ENCODE measurements around the gene RBM5. TPM values are rescaled to one million over a fixed set of nuclear protein-coding genes. Genes with fewer than 3 reads are reported as not detected.

RBM5 gene
- total and polyA plus RNA-seq, 10 of the 15 experiments (the other 5 are each of a cell fraction or from before 2014, with no cell fraction given): 35.1 to 347 (median 111) TPM

DNA sequence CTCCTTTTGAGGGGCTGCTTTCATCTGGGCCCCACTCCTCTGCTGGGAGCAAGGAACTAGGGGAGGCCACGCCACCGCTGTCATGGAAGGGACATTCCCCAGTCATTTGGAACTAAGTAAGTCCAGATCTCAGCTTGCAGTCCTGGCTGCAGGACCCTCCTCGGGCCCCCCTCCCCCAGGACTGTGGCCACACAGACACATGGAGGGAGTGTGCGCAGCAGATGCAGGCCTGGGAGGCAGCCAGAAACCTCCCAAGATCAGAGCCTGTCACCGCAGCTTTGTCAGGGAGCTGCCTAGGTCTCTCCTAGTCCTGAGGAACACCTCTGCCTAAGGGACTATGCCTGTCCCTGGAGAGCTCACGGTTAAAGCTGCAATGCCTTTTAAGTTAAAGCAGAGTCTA is 59.1 kb downstream of the RBM5 start:
- H3K79me2 ChIP-seq (ENCODE audit: control insufficient read depth, insufficient read depth, low read length): no peaks in the 10 kb centered on the region
- RAD21 ChIA-PET (ENCODE audit: unreplicated experiment): no interaction called here
- no peaks in the 10 kb centered on the region for H3K36me3 ChIP-seq (ENCODE audit: control insufficient read depth in 2 of 2, insufficient read depth in 2 of 2, low read length in 1 of 2)
- in situ Hi-C loops (cut with MboI): no loop called here
- H3K4me1 ChIP-seq (ENCODE audit: control insufficient read depth, insufficient read depth, low read length): no peaks in the 10 kb centered on the region
- intact Hi-C loops (cut with micrococcal nuclease; ENCODE audit: unreplicated experiment): no loop called here
- peaks cover 0 to 2% of the 10 kb centered on the region in 2 experiments; a peak in 2 of 4 replicates for H3K27me3 ChIP-seq (replicated peaks in 1 of 2; ENCODE audit: control insufficient read depth in 2 of 2, insufficient read depth in 2 of 2, low read length in 1 of 2)
- WGBS (ENCODE audit: insufficient coverage, insufficient replicate concordance, low lambda C conversion rate, missing lambda C conversion rate): 43% methylated on average over 6 of the region's 6 CpGs
- POLR2A ChIA-PET: no interaction called here
- FAIRE-seq (no peak), ATAC-seq (no peak), DNase-seq (ENCODE audit: low read depth, low spot score) (no peak)
- no peak overlapping the region for H3K4me3 ChIP-seq
- H3K27ac ChIP-seq (ENCODE audit: control insufficient read depth, insufficient read depth): no peak overlapping the region
- CTCF ChIA-PET: interaction anchor here (0.7 kb wide), 1 partner anchor 1044 kb away, joined by 4 read pairs; no protein-coding TSS in a partner anchor
- H4K20me1 ChIP-seq (ENCODE audit: control insufficient read depth, insufficient read depth): no peaks in the 10 kb centered on the region
- BruUV-seq (replicated peaks): no TSS peak
- no peak overlapping the region for H3K4me2 ChIP-seq (ENCODE audit: control insufficient read depth, insufficient read depth)
- no peaks in the 10 kb centered on the region for H3K9me3 ChIP-seq (replicated peaks; ENCODE audit: control insufficient read depth, insufficient read depth, low read length)
- no peak overlapping the region for H3K9ac ChIP-seq (ENCODE audit: control insufficient read depth, insufficient read depth, low read length)
- TF ChIP-seq MYB (IDR thresholded peaks at IDR 0.05; ENCODE audit: borderline replicate concordance, low read depth, low read length) (no peak), GATAD2B (conservative IDR thresholded peaks at IDR 0.05; ENCODE audit: low read depth) (no peak), DPF2 (IDR thresholded peaks at IDR 0.05) (no peak), TBL1XR1 (IDR thresholded peaks at IDR 0.05; ENCODE audit: low read depth, low read length) (no peak), MTA2 (IDR thresholded peaks at IDR 0.05; ENCODE audit: low read depth) (no peak), RFX5 (IDR thresholded peaks at IDR 0.05; ENCODE audit: low read depth, low read length) (no peak), KAT2A (conservative IDR thresholded peaks at IDR 0.05; ENCODE audit: control insufficient read depth, low read depth, low read length) (no peak), TAF1 (IDR thresholded peaks at IDR 0.05; ENCODE audit: borderline replicate concordance, low read depth, low read length) (no peak), SMAD1 (IDR thresholded peaks at IDR 0.05; ENCODE audit: low read depth, partially characterized antibody) (no peak), SUPT20H (IDR thresholded peaks at IDR 0.05; ENCODE audit: borderline replicate concordance, control insufficient read depth, low read depth, low read length) (no peak), JUNB (IDR thresholded peaks at IDR 0.05) (no peak), BACH1 (IDR thresholded peaks at IDR 0.05; ENCODE audit: borderline replicate concordance) (no peak), NFXL1 (IDR thresholded peaks at IDR 0.05; ENCODE audit: borderline replicate concordance) (no peak), MEF2A (IDR thresholded peaks at IDR 0.05; ENCODE audit: insufficient read depth, low read depth, low read length) (no peak)
- TF ChIP-seq, protein P1, sequence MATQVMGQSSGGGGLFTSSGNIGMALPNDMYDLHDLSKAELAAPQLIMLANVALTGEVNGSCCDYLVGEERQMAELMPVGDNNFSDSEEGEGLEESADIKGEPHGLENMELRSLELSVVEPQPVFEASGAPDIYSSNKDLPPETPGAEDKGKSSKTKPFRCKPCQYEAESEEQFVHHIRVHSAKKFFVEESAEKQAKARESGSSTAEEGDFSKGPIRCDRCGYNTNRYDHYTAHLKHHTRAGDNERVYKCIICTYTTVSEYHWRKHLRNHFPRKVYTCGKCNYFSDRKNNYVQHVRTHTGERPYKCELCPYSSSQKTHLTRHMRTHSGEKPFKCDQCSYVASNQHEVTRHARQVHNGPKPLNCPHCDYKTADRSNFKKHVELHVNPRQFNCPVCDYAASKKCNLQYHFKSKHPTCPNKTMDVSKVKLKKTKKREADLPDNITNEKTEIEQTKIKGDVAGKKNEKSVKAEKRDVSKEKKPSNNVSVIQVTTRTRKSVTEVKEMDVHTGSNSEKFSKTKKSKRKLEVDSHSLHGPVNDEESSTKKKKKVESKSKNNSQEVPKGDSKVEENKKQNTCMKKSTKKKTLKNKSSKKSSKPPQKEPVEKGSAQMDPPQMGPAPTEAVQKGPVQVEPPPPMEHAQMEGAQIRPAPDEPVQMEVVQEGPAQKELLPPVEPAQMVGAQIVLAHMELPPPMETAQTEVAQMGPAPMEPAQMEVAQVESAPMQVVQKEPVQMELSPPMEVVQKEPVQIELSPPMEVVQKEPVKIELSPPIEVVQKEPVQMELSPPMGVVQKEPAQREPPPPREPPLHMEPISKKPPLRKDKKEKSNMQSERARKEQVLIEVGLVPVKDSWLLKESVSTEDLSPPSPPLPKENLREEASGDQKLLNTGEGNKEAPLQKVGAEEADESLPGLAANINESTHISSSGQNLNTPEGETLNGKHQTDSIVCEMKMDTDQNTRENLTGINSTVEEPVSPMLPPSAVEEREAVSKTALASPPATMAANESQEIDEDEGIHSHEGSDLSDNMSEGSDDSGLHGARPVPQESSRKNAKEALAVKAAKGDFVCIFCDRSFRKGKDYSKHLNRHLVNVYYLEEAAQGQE (IDR thresholded peaks at IDR 0.05; ENCODE audit: low read depth, low read length): no peak
- TF ChIP-seq, protein P2, sequence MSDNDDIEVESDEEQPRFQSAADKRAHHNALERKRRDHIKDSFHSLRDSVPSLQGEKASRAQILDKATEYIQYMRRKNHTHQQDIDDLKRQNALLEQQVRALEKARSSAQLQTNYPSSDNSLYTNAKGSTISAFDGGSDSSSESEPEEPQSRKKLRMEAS (IDR thresholded peaks at IDR 0.05; ENCODE audit: low read depth, low read length): no peak
- TF ChIP-seq, protein P3, sequence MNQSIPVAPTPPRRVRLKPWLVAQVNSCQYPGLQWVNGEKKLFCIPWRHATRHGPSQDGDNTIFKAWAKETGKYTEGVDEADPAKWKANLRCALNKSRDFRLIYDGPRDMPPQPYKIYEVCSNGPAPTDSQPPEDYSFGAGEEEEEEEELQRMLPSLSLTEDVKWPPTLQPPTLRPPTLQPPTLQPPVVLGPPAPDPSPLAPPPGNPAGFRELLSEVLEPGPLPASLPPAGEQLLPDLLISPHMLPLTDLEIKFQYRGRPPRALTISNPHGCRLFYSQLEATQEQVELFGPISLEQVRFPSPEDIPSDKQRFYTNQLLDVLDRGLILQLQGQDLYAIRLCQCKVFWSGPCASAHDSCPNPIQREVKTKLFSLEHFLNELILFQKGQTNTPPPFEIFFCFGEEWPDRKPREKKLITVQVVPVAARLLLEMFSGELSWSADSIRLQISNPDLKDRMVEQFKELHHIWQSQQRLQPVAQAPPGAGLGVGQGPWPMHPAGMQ (IDR thresholded peaks at IDR 0.05; ENCODE audit: borderline replicate concordance): no peak
- TF ChIP-seq, protein P4, sequence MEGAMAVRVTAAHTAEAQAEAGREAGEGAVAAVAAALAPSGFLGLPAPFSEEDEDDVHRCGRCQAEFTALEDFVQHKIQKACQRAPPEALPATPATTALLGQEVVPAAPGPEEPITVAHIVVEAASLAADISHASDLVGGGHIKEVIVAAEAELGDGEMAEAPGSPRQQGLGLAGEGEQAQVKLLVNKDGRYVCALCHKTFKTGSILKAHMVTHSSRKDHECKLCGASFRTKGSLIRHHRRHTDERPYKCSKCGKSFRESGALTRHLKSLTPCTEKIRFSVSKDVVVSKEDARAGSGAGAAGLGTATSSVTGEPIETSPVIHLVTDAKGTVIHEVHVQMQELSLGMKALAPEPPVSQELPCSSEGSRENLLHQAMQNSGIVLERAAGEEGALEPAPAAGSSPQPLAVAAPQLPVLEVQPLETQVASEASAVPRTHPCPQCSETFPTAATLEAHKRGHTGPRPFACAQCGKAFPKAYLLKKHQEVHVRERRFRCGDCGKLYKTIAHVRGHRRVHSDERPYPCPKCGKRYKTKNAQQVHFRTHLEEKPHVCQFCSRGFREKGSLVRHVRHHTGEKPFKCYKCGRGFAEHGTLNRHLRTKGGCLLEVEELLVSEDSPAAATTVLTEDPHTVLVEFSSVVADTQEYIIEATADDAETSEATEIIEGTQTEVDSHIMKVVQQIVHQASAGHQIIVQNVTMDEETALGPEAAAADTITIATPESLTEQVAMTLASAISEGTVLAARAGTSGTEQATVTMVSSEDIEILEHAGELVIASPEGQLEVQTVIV (IDR thresholded peaks at IDR 0.05; ENCODE audit: borderline replicate concordance, partially characterized antibody): no peak
- H2AFZ ChIP-seq (ENCODE audit: control insufficient read depth, low read depth, low read length): no peak overlapping the region
- SMC1A ChIA-PET (ENCODE audit: uncharacterized antibody, unreplicated experiment): no interaction called here
